Osteocyte (in vitro differentiated cells): ENCODE measurements around the gene RSPH6A. TPM values are rescaled to one million over a fixed set of nuclear protein-coding genes. Genes with fewer than 3 reads are reported as not detected.

Experiments
- DNase-seq: peaks from one replicate; pipeline ENCODE4 v3.0.0; 2021; ENCODE audit warnings: mixed read lengths; ENCODE audit not compliant: unreplicated experiment; ENCODE audit errors: extremely low spot score
- H3K27ac Mint-ChIP-seq: one replicate; pipeline ENCODE4 v1.8.0; 2021; ENCODE audit warnings: mild to moderate bottlenecking, mixed read lengths; ENCODE audit not compliant: unreplicated experiment
- H3K27me3 Mint-ChIP-seq: one replicate; pipeline ENCODE4 v1.8.0; 2021; ENCODE audit warnings: mixed read lengths; ENCODE audit not compliant: unreplicated experiment
- H3K36me3 Mint-ChIP-seq: one replicate; pipeline ENCODE4 v1.8.0; 2021; ENCODE audit warnings: mixed read lengths; ENCODE audit not compliant: unreplicated experiment
- H3K4me1 Mint-ChIP-seq: one replicate; pipeline ENCODE4 v1.8.0; 2021; ENCODE audit warnings: mixed read lengths; ENCODE audit not compliant: unreplicated experiment
- H3K4me3 Mint-ChIP-seq: one replicate; pipeline ENCODE4 v1.8.0; 2021; ENCODE audit warnings: mild to moderate bottlenecking, moderate library complexity, mixed read lengths; ENCODE audit not compliant: unreplicated experiment
- H3K9me3 Mint-ChIP-seq: one replicate; pipeline ENCODE4 v1.8.0; 2021; ENCODE audit warnings: mixed read lengths; ENCODE audit not compliant: unreplicated experiment
- CTCF ChIP-seq: fragments of 200-600 bp; sonication (generic); IDR thresholded peaks from 2 replicates; pipeline ENCODE4 v1.5.0; 2021; ENCODE audit warnings: antibody characterized with exemption, mild to moderate bottlenecking, moderate library complexity
- total RNA-seq: library from RNA; stranded (reverse); gene quantifications from 2 replicates; pipeline ENCODE4 v1.2.1, GENCODE V29; 2021

RSPH6A gene
- total RNA-seq, 1 donor from 2014 or later: 0.30 TPM

GRCh38 chr19:45852983-45853382 is 37.9 kb upstream of the RSPH6A start:
- H3K36me3 Mint-ChIP-seq: peaks cover 24% of the 10 kb centered on the region
- H3K4me3 Mint-ChIP-seq: no peak overlapping the region
- no peak for DNase-seq
- TF ChIP-seq CTCF: no peak
- no peaks in the 10 kb centered on the region for H3K9me3 Mint-ChIP-seq
- H3K27ac Mint-ChIP-seq: no peak overlapping the region
- no peaks in the 10 kb centered on the region for H3K4me1 Mint-ChIP-seq
- H3K27me3 Mint-ChIP-seq: no peaks in the 10 kb centered on the region

- Mint-ChIP-seq H3K4me1 (no peaks in the 10 kb centered on the region), H3K27me3 (no peaks in the 10 kb centered on the region), H3K9me3 (no peaks in the 10 kb centered on the region), H3K27ac (no peak overlapping the region), H3K36me3 (peaks cover 27% of the 10 kb centered on the region), H3K4me3 (no peak overlapping the region)
- no peak for DNase-seq
- TF ChIP-seq CTCF: no peak
Observed at GRCh38 chr19:45852145-45852750, 37.1 kb upstream of the RSPH6A start.

- no peaks in the 10 kb centered on the region for H3K9me3 Mint-ChIP-seq
- no peaks in the 10 kb centered on the region for H3K27me3 Mint-ChIP-seq
- TF ChIP-seq CTCF: peak; percentile 21
- no peak for DNase-seq
- peaks cover 40% of the 10 kb centered on the region for H3K36me3 Mint-ChIP-seq
- no peak overlapping the region for H3K4me3 Mint-ChIP-seq
- no peak overlapping the region for H3K27ac Mint-ChIP-seq
- no peaks in the 10 kb centered on the region for H3K4me1 Mint-ChIP-seq
Observed at GRCh38 chr19:45848922-45849321, 33.8 kb upstream of the RSPH6A start.

- Mint-ChIP-seq H3K27ac (no peak overlapping the region), H3K4me1 (no peaks in the 10 kb centered on the region), H3K4me3 (no peak overlapping the region), H3K9me3 (no peaks in the 10 kb centered on the region), H3K27me3 (no peaks in the 10 kb centered on the region), H3K36me3 (peaks cover 47% of the 10 kb centered on the region)
- TF ChIP-seq CTCF: no peak
- DNase-seq: no peak
Observed at GRCh38 chr19:45847663-45848062, 32.6 kb upstream of the RSPH6A start.

- no peak for TF ChIP-seq CTCF
- no peaks in the 10 kb centered on the region for H3K9me3 Mint-ChIP-seq
- H3K4me1 Mint-ChIP-seq: no peaks in the 10 kb centered on the region
- no peak for DNase-seq
- H3K4me3 Mint-ChIP-seq: no peak overlapping the region
- no peaks in the 10 kb centered on the region for H3K27me3 Mint-ChIP-seq
- H3K36me3 Mint-ChIP-seq: peaks cover 66% of the 10 kb centered on the region
- no peak overlapping the region for H3K27ac Mint-ChIP-seq
Observed at GRCh38 chr19:45842198-45842597, 27.1 kb upstream of the RSPH6A start.
